ENCODE measurements around the gene LTBP1.

- TF ChIP-seq CTCF (IDR thresholded peaks at IDR 0.05; ENCODE audit: low read depth, low read length, poor library complexity, severe bottlenecking) (no peak), EZH2phosphoT487 (IDR thresholded peaks at IDR 0.05; ENCODE audit: borderline replicate concordance, low read length) (no peak)
Observed at GRCh38 chr2:33216508-33217182, 269.9 kb downstream of the LTBP1 start.

Measured in DOHH2 (cell line).